ENCODE measurements around the gene IFT172.
"Not testable (repeated sequence)": the region's sequence is repeated elsewhere in the genome, so short reads cannot be mapped to it uniquely, and the experiment has no call there.

IFT172 gene

DNA sequence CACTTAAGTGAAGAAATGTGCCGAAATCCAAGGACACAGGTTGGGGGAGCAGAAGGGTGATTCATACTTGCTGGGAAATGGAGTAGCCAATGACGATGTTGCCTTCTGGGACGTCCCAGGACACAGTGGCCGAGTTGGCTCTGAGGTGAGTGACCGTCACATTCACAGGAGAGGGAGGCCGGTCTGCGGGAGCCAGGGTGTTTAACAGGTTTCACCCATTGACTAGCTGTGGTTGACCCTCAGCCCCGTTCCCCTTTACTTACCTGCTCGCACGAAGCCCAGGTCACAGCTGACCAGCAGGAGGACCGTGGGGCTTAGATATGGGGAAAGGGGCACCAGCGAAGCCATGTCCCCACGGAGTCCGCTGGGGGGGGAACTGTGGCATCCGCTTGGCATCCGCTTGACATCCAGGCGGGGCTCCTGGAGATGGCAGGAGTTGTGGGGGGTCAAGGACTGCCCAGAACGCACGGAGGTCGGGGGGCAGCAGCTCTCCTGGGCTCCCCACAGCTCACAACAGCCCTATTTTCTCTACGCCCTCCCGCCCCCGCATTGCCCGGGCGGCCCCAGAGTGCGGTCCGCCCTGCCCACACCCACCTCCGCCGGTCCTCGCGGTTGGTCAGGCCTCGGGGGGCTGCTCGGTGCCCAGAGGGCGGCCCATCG is 4.9 kb upstream of the IFT172 start:
- DNase-seq: no peak

DNA sequence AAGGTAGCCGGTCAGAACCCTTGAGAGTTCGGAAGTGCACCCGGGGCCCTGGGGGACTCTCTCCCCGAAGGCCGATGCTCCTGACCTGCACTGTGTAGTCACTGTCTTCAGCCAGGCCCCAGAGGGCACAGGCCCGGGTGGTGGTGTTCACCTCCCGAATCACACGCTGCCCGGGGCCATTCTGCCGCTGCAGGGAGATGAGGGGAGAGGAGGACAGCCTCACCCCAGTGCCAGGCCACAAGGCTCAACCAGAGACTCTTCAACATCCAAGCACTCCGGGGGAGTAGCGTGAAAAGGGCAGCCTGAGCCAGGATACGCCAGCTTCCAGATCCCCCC is 4.4 kb upstream of the IFT172 start:
- DNase-seq: no peak

DNA sequence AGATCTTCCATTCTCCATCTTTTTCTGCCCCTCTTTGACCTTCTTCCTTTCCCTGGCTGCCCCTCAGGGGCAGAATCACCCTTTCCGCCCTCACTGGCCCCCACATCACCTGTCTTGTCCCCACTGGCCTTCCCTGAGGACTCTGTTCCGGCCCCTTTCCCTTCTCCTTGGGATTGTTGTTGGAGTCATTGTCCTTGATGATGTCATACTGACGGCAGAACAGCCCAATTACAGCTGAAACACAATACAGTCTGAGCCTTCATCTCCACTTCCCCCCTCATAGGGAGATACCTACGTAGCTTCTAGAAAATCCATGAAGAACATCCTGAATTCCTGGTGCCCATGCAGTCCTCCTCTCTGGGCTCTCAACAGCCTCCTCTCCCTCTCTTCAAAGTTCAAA is 3.0 kb upstream of the IFT172 start:
- DNase-seq: no peak

DNA sequence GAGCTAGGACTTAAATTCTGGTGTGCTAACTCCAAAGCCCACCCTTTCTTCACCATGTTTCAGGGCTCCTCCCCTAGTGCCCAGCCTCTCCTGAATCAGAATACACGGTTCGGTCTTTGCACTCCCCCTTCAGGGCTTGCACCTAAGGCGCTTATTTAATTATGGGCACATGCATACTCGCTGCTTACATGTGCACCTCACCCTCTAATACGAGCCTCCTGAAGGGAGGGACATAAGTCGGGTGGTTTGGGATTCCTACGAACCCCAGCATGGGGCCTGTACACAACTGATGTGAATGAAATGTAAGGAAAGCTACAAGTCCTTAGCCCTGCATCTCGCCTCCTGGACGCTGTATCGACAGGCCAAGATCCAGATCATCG is 435 bp downstream of the IFT172 start:
- DNase-seq: no peak

DNA sequence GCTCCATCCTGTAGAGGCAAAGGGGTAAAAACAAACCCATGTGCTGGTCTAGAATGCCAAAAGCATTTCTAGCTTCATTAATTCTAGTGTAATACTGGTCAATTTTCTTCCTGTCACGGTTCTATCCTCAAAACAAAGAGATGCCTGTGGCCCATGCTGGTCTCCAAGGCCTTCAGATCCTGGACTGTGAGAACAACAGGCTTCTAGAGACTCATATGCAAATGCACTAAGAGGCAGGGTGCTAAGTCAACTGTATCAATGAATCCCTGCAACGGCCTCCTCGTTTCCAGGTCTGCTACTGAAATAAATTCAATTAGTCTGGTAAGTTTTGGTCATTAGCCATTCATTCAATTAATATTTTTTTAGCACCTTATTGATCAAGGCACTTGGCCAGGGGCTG is 4.0 kb downstream of the IFT172 start:
- DNase-seq: no peak

DNA sequence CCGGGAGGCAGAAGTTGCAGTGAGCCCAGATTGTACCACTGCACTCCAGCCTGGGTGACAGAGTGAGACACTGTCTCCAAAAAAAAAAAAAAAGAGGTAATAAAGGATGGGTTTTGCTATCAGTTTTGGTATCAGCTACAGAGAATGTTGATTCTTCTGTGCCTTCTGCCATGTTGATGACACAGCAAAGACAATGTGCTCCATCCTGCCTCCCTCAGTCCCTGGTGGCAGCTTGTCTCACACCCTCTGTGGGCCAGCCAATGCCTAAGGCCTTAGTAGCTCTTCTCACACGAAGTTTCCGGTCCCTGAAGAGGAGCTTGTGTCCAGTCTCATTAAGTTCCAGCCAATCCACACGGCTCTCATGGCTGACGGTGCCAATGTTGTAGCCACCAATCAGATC is 17.6 kb downstream of the IFT172 start:
- no peak for DNase-seq

DNA sequence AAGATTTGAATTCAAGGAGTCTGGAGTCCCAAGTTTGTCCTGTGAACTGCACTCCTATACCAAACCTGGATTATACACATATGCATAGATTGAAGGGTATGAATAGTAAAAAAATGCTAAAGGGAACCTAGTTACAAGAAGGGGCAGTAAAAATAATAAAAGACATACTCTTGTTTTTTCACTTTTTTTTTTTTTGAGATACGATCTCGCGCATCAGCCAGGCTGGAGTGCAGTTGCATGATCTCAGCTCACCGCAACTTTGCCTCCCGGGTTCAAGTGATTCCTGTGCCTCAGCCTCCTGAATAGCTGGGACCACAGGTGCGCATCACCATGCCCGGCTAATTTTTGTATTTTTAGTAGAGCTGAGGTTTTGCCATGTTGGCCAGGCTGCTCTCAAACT is 25.1 kb downstream of the IFT172 start:
- DNase-seq: no peak

DNA sequence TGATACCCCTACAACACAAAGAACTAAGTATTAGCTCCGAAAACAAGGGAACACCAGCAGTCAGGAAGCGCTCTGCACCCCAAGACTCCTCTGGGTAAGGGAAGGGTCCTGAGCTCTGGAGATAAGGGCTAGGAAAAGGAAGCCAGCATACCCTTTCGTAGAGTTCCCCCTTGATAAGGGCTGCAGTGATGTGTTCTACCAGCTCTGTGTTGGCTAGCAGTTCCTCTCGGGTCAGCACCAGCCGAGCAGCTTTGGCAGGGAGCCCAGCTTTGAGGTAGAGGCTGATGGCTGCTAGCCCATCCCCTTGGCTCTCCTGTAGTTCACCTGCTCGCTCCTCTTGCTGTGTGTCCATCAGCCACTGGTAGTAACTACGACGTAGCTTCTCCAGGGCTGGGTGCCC is 28.4 kb downstream of the IFT172 start:
- no peak for DNase-seq

DNA sequence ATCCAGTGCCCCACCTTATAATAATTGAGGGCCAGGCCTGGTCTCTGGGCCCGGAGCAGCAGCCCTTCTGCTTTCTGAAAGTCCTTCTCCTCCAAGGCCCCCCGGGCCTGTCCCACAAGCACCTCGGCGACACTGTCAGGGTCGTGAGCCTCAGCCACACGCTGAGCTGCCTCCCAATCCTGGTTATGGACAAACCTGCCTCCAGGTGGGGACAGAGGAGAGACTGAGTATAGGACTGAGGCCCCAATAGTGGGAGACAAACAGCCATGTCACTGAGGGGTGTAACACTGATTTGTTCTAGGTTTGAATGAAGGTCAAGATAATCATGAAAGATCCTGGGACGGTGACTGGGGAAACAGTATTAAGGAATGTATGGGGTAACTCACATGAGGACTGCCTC is 35.6 kb downstream of the IFT172 start:
- DNase-seq: no peak

DNA sequence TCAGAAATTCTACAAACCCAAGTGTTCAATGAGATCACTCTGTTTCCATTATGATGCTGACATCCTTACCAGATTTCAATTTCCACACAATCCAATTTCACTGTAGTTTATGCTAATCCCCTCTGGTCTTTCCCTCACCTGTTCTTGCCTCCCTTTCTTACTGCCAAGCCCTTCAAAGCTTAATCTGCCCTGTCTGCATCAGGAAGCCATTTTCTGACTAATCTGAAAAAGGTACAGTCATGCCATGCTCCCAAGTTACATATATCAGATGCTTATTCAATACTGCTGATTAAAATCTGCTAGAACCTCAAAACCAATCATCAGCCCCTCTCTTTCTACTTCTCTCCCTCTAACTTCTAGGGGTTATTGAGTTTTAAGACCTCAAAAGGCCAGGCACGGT is 38.4 kb downstream of the IFT172 start:
- no peak for DNase-seq

DNA sequence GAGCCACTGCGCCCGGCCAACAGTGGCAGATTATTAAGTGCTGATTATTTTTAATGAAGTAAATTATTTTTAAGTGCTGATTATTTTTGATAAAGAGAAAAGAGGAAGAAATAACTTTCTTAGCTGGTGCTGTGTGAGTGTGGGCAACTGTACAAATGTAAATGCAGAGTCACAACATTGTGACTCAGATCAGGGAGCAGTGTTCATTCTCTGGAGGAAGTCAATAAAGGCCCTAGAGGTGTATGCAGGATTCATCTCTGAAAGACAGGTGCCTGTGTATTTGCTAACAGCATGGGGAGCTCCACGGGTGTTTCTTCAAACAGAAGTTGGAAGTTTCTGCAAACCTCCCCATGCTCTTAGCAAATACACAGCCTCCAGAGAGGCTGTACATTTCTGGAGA is 41.2 kb downstream of the IFT172 start:
- no peak for DNase-seq

DNA sequence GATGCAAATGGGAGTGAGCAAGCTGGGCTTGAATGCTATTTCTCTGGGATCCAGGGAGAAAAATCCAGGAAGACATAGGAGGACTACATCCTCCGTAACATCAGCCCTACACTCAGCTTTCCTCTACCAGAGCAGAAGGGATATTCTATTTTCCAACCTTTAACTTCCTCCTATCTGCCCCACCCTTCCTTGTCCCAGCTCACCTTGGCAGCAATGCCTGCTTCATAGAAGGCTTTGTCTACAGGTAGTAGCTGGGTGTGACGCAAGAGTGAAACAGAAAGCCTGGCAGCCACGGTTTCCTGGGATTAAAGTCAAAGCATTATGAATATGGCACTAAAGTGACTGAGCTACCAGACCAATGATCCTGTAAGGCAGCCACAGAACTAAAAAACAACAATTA is 43.5 kb downstream of the IFT172 start:
- no peak for DNase-seq

DNA sequence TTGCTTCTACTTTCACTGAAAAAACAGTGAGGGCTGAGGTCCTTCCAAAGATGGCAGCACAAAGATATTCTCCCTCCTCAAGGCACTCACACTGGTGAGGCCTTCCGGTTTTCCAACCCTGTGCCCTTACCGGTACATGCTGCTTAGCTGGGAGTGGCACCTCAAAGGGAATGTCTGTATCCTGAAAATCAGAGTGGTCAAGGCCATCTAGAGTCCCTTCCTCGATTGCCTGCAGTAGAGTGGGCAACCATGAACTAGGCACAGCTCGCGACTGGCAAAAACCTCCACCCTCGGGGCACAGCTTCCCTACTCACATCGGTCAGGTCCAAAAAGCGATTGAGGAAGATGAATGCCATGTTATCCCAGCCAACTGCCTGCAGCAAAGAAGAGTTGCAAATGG is 43.9 kb downstream of the IFT172 start:
- no peak for DNase-seq

DNA sequence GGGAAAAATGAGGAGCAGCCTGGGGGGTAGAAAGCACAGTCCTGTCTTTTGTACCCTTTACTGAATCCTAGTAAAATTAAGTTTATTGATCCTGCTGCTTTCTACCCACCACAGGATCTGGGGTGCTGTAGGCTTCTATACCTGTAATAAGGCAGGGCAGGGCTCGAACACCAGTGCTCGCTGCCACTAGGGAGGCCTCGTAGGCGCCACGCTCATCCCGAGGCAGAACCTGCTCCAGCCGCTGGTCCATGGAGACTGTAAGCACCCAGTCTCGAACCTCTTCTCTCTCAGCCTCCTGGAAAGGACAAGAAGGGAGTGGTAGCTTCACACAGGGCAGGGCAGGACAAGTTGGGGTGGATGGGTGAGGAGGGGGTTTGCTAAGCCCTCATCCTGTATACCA is 44.4 kb downstream of the IFT172 start:
- no peak for DNase-seq

DNA sequence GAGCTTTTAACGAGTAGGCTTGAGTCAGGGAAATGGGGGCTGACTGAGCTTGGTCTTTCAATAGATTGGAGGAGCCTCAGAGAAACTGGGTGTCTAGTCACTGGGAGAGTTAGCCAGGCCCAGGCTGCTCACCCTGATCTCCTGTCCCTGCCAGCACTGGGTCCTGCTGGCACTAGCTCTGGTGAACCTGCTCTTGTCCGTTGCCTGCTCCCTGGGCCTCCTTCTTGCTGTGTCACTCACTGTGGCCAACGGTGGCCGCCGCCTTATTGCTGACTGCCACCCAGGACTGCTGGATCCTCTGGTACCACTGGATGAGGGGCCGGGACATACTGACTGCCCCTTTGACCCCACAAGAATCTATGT is 46.6 kb downstream of the IFT172 start:
- no peak for DNase-seq

DNA sequence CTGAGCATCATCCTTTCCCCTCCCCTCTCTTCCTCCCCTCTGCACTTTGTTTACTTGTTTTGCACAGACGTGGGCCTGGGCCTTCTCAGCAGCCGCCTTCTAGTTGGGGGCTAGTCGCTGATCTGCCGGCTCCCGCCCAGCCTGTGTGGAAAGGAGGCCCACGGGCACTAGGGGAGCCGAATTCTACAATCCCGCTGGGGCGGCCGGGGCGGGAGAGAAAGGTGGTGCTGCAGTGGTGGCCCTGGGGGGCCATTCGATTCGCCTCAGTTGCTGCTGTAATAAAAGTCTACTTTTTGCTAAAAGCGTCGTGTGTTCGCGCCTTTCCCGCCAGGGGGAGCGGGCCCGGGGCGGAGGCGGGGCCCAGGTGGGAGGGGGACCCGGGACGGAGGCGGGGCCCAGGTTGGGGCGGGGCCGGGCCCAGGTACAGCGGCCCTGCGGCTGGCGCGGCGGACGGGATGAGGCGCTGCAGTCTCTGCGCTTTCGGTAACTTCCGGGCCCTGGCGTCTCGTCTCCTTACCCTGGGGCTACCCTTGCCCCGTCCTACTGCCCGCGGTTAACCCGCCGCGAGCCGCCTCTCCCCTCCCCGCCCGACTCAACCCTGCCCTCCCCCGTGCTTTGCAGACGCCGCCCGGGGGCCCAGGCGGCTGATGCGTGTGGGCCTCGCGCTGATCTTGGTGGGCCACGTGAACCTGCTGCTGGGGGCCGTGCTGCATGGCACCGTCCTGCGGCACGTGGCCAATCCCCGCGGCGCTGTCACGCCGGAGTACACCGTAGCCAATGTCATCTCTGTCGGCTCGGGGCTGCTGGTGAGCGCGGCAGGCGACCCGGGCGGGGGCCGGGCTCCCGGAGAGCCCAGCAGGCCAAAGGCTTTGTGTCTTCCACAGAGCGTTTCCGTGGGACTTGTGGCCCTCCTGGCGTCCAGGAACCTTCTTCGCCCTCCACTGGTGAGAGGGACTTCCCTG is 47.3 kb downstream of the IFT172 start, which contains the start of gene KRTCAP3:
TSS of gene KRTCAP3 (plus strand) at position 424 of the 962 bp plus-strand sequence. CDS start at position 456, 32 bp downstream.
- DNase-seq: peak; percentile 55

DNA sequence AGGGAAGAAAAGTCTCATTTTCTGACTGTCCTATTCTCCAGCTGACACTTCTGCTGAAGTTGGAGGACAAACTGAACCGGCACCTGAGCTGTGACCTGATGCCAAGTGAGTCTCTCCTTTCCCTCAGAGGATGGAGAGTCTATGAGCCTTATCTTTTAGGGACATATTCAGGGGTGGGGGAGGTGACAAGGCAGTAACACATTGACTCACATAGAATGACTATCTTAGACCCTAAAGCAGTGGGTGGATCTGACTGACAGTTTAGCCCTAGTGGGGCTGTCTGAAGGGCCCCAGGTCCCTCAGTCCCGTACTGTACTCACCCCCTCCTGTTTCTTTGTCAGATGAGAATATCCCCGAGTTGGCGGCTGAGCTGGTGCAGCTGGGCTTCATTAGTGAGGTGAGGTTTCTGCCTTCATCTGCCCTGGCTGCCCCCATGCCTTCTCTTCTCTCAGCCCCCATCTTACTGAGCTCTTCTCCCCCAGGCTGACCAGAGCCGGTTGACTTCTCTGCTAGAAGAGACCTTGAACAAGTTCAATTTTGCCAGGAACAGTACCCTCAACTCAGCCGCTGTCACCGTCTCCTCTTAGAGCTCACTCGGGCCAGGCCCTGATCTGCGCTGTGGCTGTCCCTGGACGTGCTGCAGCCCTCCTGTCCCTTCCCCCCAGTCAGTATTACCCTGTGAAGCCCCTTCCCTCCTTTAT is 48.2 kb downstream of the IFT172 start:
- no peak for DNase-seq

DNA sequence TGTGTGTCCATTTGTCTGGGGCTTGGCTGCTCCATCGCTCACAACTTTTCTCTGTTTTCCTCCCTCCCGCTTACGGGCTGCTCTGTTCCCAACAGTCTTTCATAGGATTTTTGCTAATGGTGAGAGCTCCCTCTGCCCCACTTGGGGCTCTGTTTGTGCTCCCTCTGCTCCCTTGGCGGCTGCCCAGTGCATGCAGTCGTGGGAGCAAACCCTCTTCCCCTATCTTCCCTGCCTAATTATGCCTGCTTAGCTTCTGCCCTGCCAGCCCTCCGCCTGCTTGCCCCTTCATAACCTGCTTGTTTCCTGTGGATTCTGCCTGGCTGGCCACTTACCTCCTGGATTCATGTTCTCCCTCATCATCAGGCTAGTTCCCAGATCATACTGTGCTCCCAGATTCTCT is 53.9 kb downstream of the IFT172 start:
- no peak for DNase-seq

DNA sequence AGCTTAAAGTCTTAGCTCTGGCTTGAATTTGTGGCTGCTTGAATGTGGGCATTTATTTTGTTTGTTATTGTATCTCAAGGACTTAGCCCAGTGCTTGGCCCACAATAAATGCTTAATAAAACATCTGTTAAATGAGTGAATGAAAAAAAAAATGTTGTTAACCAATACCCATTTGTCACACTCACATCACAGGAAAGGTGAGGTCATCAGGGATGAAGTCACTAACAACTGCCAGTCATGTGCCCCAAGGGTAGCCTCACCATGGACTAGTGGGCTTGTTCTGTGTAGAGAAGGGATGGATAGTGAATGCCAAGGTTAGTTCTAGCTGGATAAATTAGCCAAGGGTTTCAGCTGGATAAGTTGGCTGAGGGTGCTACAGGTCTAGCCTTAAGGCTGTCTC is 58.1 kb downstream of the IFT172 start:
- DNase-seq: peak; percentile 57

DNA sequence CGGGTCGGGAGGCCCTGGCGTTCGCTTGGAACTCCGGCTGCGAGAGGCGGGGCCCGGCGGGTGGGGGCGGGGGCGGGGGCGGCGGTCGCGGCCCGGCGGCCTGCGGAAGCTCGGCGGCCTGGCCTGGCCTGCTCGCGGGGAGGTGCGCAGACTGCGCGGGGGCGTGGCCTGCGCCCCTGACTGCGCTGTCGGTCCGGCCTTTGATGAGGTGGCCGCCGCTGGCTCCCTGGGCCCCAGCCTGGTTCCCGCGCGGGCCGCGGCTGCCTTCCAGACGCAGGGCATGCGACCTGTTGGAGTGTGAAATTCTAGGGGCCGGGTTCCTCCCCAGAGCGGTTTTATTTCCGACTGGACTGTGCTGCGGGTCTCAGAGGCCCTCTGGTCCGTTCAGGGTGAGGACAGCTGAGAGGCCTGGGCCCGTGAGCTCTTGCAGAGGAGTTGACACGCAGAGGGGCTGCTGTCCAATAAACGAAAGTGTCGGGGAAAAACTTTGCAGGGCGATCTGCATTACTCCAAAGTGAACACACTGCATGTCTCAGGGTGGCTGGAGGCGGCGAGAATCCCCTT is 60.5 kb downstream of the IFT172 start:
- DNase-seq: peak; percentile 66

DNA sequence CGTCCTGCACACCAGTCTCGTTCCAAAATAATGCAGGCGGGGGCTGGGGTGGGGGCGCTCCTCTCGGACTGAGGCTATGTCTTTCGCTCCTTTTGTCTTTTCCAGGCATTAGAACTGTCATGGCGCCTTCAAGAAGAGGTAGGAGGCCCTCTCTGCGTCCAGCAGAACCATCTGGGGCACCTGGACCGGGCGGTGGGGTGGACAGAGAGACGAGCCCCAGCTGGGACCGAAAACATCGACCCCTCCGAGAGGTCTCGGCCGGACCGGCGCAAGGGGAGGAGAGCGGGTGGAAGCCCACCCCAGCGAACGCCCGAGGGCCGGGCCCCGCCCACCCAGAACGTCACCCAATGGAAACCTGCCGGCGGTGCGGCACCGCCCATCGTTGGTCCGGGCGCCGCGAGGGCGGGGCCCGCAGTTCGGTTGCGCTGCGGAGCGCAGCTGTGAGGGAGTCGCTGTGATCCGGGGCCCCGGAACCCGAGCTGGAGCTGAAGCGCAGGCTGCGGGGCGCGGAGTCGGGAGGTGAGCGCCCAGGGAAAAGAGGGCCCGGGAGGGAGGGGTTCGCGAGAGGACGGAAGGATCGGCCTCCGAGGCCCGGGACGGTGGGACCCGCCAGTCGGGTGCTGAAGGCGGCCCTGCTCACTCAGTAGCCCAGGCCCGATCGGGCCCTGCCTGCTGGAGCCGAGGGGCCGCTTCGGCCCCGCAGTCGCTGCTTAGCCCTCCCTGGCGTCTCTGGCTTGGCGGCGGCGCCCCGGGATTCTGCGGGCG is 61.1 kb downstream of the IFT172 start, which contains the start of gene NRBP1:
TSS of gene NRBP1 (plus strand) at position 419 of the 765 bp plus-strand sequence. CDS start 4,643 bp downstream, outside the sequence.
- DNase-seq: peak; percentile 85

DNA sequence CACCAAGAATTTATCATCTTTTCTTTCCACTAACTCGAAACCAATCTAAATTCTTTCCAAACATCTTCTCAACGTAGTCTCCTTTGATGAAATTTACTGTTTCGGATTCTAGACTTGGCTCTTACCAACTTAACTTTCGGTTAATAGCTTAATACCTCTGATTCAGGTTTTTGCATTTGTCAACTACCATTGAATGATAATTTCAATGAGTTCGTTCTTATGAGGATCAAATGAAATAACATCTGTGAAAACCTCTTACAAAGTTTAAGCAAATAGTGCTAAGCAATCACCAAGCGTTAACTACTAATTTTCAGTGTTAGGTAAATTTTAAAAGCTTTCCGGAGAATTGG is 61.7 kb downstream of the IFT172 start:
- DNase-seq: no peak

DNA sequence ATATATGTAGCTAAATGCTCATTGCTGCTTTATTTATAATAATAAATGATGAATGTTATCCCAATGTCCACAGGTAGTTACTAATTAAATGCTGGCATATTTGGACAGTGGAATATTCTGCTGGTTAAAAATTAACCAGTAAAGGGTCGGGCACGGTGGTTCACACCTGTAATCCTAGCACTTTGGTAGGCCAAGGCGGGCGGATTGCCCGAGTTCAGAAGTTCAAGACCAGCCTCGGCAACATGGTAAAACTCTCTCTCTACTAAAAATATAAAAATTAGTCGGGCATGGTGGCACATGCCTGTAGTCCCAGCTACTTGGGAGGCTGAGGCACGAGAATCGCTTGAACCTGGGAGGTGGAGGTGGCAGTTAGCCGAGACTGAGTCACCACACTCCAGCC is 64.5 kb downstream of the IFT172 start:
- not testable (repeated sequence) for DNase-seq

All from CD4-positive, alpha-beta T cell treated with Interleukin-4 for 4 hours (primary cell).